CD14-positive monocyte (primary cell): Measurements from ENCODE around the gene TPGS2. TPM values are rescaled to one million over a fixed set of nuclear protein-coding genes. Genes with fewer than 3 reads are reported as not detected.

ENCODE experiments used
- DNase-seq, 3 donors: peaks; one replicate each; pipeline ENCODE4 v3.0.0-alpha.2; 2011 to 2022
- H2AFZ ChIP-seq: 2 replicates; pipeline ENCODE4 v1.6.0; 2012; ENCODE audit warnings: mild to moderate bottlenecking, low read depth, low read length, inconsistent platforms; ENCODE audit not compliant: insufficient read depth, poor library complexity, severe bottlenecking
- H3K27ac ChIP-seq, 2 donors: 1 replicate in 1 of 2; 2 replicates in 1 of 2; pipeline ENCODE4 v1.5.1; 2012 to 2013; ENCODE audit warnings: low read length in 2 of 2, control low read depth in 1 of 2, inconsistent platforms in 1 of 2, low read depth in 1 of 2, mild to moderate bottlenecking in 1 of 2
- H3K27me3 ChIP-seq, 2 donors: one replicate each; pipeline versions ENCODE4 v1.6.0 to v1.6.1; 2011 to 2013; ENCODE audit warnings: low read length in 2 of 2; ENCODE audit not compliant: control insufficient read depth in 2 of 2, insufficient read depth in 2 of 2
- H3K36me3 ChIP-seq, 2 donors: replicated peaks in 1 of 2; 1 replicate in 1 of 2; 2 replicates in 1 of 2; pipeline versions ENCODE4 v1.5.1 to v1.6.1; 2012 to 2013; ENCODE audit warnings: low read length in 2 of 2, control low read depth in 1 of 2, inconsistent platforms in 1 of 2, mild to moderate bottlenecking in 1 of 2; ENCODE audit not compliant: insufficient read depth in 2 of 2, control insufficient read depth in 1 of 2
- H3K4me1 ChIP-seq, 2 donors: 1 replicate in 1 of 2; 2 replicates in 1 of 2; pipeline versions ENCODE4 v1.5.1 to v1.6.1; 2012 to 2013; ENCODE audit warnings: low read length in 2 of 2, control low read depth in 1 of 2, inconsistent platforms in 1 of 2, mild to moderate bottlenecking in 1 of 2, moderate library complexity in 1 of 2; ENCODE audit not compliant: insufficient read depth in 2 of 2, control insufficient read depth in 1 of 2
- H3K4me2 ChIP-seq: replicated peaks from 2 replicates; pipeline ENCODE3; 2012; ENCODE audit warnings: low read length, moderate library complexity, mild to moderate bottlenecking; ENCODE audit not compliant: poor library complexity, severe bottlenecking; ENCODE audit errors: extremely low read depth
- H3K4me3 ChIP-seq, 3 experiments: fragments of 200-600 bp in 1 of 3; sonication (generic) in 1 of 3; replicated peaks in 1 of 3; 1 replicate in 2 of 3; 2 replicates in 1 of 3; pipeline ENCODE4 v1.5.1; 2011 to 2013; ENCODE audit warnings: low read length in 3 of 3, mild to moderate bottlenecking in 3 of 3, control low read depth in 2 of 3, low read depth in 2 of 3, inconsistent platforms in 1 of 3, moderate library complexity in 1 of 3
- H3K79me2 ChIP-seq: 2 replicates; pipeline ENCODE4 v1.6.0; 2012; ENCODE audit warnings: mild to moderate bottlenecking, control low read depth, inconsistent platforms, low read length, moderate library complexity; ENCODE audit not compliant: insufficient read depth
- H3K9ac ChIP-seq: 2 replicates; pipeline ENCODE4 v1.6.0; 2017; ENCODE audit warnings: low read length, mild to moderate bottlenecking; ENCODE audit not compliant: insufficient read depth, poor library complexity, severe bottlenecking
- H3K9me3 ChIP-seq, 2 donors: replicated peaks in 1 of 2; 1 replicate in 1 of 2; 2 replicates in 1 of 2; pipeline versions ENCODE4 v1.5.1 to v1.6.1; 2012 to 2013; ENCODE audit warnings: low read length in 2 of 2, control low read depth in 1 of 2; ENCODE audit not compliant: control insufficient read depth in 1 of 2, insufficient read depth in 1 of 2
- H4K20me1 ChIP-seq: 2 replicates; pipeline ENCODE4 v1.6.0; 2012; ENCODE audit warnings: mild to moderate bottlenecking, low read length, control low read depth, moderate library complexity; ENCODE audit not compliant: insufficient read depth
- H3K27ac Mint-ChIP-seq, 7 donors: one replicate each; pipeline ENCODE4 v1.8.0; 2020; ENCODE audit warnings: mild to moderate bottlenecking in 7 of 7, mixed read lengths in 7 of 7, moderate library complexity in 6 of 7, inconsistent platforms in 2 of 7
- H3K27me3 Mint-ChIP-seq, 3 donors: one replicate each; pipeline ENCODE4 v1.8.0; 2021 to 2022; ENCODE audit warnings: low read depth in 3 of 3, mild to moderate bottlenecking in 3 of 3, mixed read lengths in 3 of 3, moderate library complexity in 3 of 3, inconsistent platforms in 1 of 3
- H3K36me3 Mint-ChIP-seq, 2 donors: one replicate each; pipeline ENCODE4 v1.8.0; 2020; ENCODE audit warnings: mixed read lengths in 2 of 2, inconsistent platforms in 1 of 2, mild to moderate bottlenecking in 1 of 2
- H3K4me1 Mint-ChIP-seq: one replicate; pipeline ENCODE4 v1.8.0; 2020; ENCODE audit warnings: mild to moderate bottlenecking, mixed read lengths
- H3K4me3 Mint-ChIP-seq, 2 donors: one replicate each; pipeline ENCODE4 v1.8.0; 2020; ENCODE audit warnings: mild to moderate bottlenecking in 2 of 2, mixed read lengths in 2 of 2, moderate library complexity in 1 of 2
- H3K9me3 Mint-ChIP-seq, 7 donors: one replicate each; pipeline ENCODE4 v1.8.0; 2020 to 2022; ENCODE audit warnings: mixed read lengths in 7 of 7, mild to moderate bottlenecking in 6 of 7, moderate library complexity in 6 of 7, inconsistent platforms in 2 of 7
- WGBS: methylation state at CpG from one replicate; pipeline ENCODE4 v1.1.5; 2013; ENCODE audit warnings: missing lambda C conversion rate; ENCODE audit not compliant: insufficient coverage; 5-methylcytosine and 5-hydroxymethylcytosine counted together
- intact Hi-C, 2 donors: fragments of 100-400 bp; cut with micrococcal nuclease; formaldehyde crosslinking; loops; one replicate each; pipeline versions ENCODE4 v1.15.0 to v1.15.1; 2023
- polyA plus RNA-seq, 3 donors: library from polyadenylated mRNA; depleted of rRNA in 1 of 3; unstranded in 2 of 3; stranded (reverse) in 1 of 3; fragments of 300-500 nt in 2 of 3; fragments of >200 nt in 1 of 3; fragmentation: Illumina TruSeq in 2 of 3; gene quantifications; 1 replicate in 2 of 3; 2 replicates in 1 of 3; pipeline ENCODE4 v1.2.3, GENCODE V29; 2012 to 2021
- TF ChIP-seq, protein P1 (sequence below): fragments of 200-600 bp; IDR thresholded peaks from one replicate; pipeline ENCODE4 v1.8.0; 2022; ENCODE audit warnings: antibody characterized with exemption, mild to moderate bottlenecking

TPGS2 gene
- polyA plus RNA-seq, 3 donors: 27.6 to 50.1 (median 41.5) TPM

DNA sequence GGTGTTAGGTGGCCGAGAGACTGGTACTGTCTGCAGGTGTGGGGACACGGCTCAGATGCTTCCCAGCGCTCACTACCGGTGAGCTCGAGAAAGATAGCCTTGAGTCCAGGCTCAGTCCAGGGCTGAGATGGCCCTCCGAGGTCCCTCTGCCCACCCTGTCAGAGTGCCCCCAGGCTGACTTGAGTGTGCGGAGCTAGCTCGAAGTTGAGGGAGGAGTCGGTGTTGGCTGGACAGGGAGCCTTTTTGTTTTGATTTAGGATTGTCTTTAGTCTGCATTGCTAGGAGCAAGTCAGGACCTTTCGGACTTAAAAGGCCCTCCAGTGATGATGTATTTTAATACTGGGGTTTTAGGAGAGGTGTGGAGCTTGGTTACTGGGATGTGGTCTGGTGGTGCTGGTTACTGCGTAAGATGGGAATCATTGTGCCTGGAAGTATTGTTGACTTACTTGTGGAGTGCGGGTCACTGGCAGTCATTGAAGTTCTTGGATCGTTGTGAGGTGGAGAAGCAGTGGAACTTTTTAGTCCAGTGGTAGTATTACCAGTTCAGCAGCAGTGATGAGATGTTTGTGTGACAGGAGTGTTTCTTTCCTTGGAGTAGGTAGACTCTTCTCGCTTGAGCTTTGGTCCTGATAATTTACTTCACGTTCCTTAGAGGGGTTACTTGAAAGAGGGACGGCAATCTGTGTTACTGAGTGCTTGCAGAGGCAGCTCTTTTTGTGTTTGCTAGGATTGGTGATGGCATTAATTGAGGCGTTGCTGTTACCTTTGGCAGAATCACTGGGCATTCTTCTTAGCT, 758 bp upstream of the TPGS2 start:
- Mint-ChIP-seq H3K27ac (peak overlapping the region in 5 of 7 donors; percentile 55 to 91 (median 83)), H3K9me3 (no peaks in the 10 kb centered on the region), H3K36me3 (peaks cover 0 to 4% of the 10 kb centered on the region in 2 donors), H3K27me3 (peaks cover 0 to 3% (median 0%) of the 10 kb centered on the region in 3 donors), H3K4me3 (peak overlapping the region; percentile 91 to 98), H3K4me1 (peaks cover 23% of the 10 kb centered on the region)
- TF ChIP-seq, protein P1, sequence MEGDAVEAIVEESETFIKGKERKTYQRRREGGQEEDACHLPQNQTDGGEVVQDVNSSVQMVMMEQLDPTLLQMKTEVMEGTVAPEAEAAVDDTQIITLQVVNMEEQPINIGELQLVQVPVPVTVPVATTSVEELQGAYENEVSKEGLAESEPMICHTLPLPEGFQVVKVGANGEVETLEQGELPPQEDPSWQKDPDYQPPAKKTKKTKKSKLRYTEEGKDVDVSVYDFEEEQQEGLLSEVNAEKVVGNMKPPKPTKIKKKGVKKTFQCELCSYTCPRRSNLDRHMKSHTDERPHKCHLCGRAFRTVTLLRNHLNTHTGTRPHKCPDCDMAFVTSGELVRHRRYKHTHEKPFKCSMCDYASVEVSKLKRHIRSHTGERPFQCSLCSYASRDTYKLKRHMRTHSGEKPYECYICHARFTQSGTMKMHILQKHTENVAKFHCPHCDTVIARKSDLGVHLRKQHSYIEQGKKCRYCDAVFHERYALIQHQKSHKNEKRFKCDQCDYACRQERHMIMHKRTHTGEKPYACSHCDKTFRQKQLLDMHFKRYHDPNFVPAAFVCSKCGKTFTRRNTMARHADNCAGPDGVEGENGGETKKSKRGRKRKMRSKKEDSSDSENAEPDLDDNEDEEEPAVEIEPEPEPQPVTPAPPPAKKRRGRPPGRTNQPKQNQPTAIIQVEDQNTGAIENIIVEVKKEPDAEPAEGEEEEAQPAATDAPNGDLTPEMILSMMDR: no peak
- no peaks in the 10 kb centered on the region for H4K20me1 ChIP-seq
- H3K4me2 ChIP-seq: peak overlapping the region; percentile 85
- peak overlapping the region; percentile 35 to 85 for H3K27ac ChIP-seq
- peak overlapping the region; percentile 85 to 96 (median 88) for H3K4me3 ChIP-seq
- H3K9ac ChIP-seq: peak overlapping the region; percentile 79
- 13% methylated on average over 17 of the region's 17 CpGs for WGBS
- DNase-seq: peak in 1 of 3 donors; percentile 4
- H3K79me2 ChIP-seq: peaks cover 12% of the 10 kb centered on the region
- H3K9me3 ChIP-seq: no peaks in the 10 kb centered on the region
- H3K36me3 ChIP-seq: no peaks in the 10 kb centered on the region
- H2AFZ ChIP-seq: peak overlapping the region; percentile 98
- peaks cover 16 to 22% of the 10 kb centered on the region in 2 donors for H3K4me1 ChIP-seq
- intact Hi-C loops: no loop called here
- H3K27me3 ChIP-seq: no peaks in the 10 kb centered on the region

DNA sequence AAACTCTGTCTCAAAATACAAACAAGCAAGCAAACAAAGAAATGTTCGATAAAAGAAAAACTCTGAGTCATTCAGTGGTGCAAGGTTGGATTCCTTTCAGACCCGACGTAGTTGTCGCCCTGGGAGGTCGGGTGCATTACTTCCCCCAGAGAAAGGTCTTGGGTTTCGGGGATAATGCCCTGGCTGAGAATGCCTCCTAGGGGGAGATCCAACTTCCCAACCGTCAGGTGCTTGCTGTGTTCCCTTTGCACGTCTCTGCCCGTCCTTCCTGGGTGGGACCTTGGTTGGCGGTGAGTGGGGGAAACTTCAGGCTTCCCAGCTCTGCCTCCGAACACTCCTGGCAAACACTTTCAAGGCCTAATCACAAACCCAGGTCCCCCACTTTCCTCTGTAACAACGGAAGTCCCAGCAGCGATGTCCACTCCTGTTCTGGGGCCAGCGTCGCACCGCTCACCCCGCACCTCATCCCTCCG, 609 bp downstream of the TPGS2 start:
- H3K36me3 ChIP-seq: peaks cover 0 to under 1% of the 10 kb centered on the region in 2 donors
- H3K4me3 ChIP-seq: peak overlapping the region; percentile 85 to 96 (median 88)
- peak overlapping the region; percentile 47 to 85 for H3K27ac ChIP-seq
- H3K4me2 ChIP-seq: peak overlapping the region; percentile 85
- H3K9ac ChIP-seq: peak overlapping the region; percentile 79
- peaks cover 16 to 22% of the 10 kb centered on the region in 2 donors for H3K4me1 ChIP-seq
- H3K79me2 ChIP-seq: peaks cover 12% of the 10 kb centered on the region
- H3K9me3 Mint-ChIP-seq: no peaks in the 10 kb centered on the region
- TF ChIP-seq, protein P1: no peak
- peaks cover 23% of the 10 kb centered on the region for H3K4me1 Mint-ChIP-seq
- peak overlapping the region; percentile 91 to 98 for H3K4me3 Mint-ChIP-seq
- peaks cover 0 to 6% of the 10 kb centered on the region in 2 donors for H3K36me3 Mint-ChIP-seq
- H3K27me3 ChIP-seq: no peaks in the 10 kb centered on the region
- peak; percentile 26 to 57 (median 37) for DNase-seq
- no peaks in the 10 kb centered on the region for H4K20me1 ChIP-seq
- H3K27me3 Mint-ChIP-seq: peaks cover 0 to 3% (median 2%) of the 10 kb centered on the region in 3 donors
- H2AFZ ChIP-seq: peak overlapping the region; percentile 98
- no peaks in the 10 kb centered on the region for H3K9me3 ChIP-seq
- WGBS: 0% methylated on average over 16 of the region's 18 CpGs
- peak overlapping the region; percentile 82 to 95 (median 87) for H3K27ac Mint-ChIP-seq
- intact Hi-C loops: no loop called here
